AG04449 (cell line): ENCODE data around the gene TFEB.

Experiments used
- CTCF ChIA-PET: fragments of 350-600 bp; formaldehyde crosslinking; extraction: SDS; loops from one replicate; lab custom pipeline; 2021; ENCODE audit warnings: antibody characterized with exemption; lab: Yijun Ruan, JAX
- POLR2A ChIA-PET: fragments of 400-600, 350-600 bp; formaldehyde crosslinking; extraction: SDS; loops from one replicate; lab custom pipeline; 2020; ENCODE audit warnings: antibody characterized with exemption, inconsistent platforms; lab: Yijun Ruan, JAX
- DNase-seq: peaks from one replicate; pipeline ENCODE4 v3.0.0-alpha.2; 2010; ENCODE audit warnings: low read depth, low spot score
- H3K4me3 ChIP-seq: 2 replicates; pipeline ENCODE4 v1.5.1; 2011; ENCODE audit warnings: low read depth, mild to moderate bottlenecking, control low read depth, low read length
- TF ChIP-seq, protein P1 (sequence below): IDR thresholded peaks from one replicate; pipeline ENCODE4 v1.5.1; 2011; ENCODE audit warnings: mild to moderate bottlenecking, moderate library complexity, low read length, control low read depth, inconsistent platforms; ENCODE audit not compliant: insufficient read depth; ENCODE audit errors: missing control alignments

The TFEB gene

DNA sequence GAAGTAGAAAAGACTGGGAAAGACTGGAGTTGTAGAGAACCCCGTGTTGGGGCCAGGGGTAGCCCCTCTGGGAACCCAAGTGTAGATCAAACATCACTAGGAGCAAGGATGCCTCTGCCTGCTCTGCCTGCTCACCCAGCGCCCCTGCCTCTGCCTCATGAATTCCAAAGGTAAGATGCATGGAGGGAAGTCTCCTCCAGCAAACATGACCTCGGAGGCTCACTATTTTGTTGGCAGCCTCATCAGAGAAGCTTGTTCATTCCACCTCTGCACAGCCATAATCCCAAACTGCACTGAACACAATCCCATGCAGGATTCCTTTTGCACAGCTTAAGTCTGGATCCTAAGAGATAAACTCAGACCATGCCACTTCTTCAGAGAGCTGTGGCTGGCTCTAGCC lies 39.4 kb upstream of the TFEB start:
- POLR2A ChIA-PET = no interaction called here
- DNase-seq = peak; percentile 29
- H3K4me3 ChIP-seq = no peak overlapping the region
- TF ChIP-seq, protein P1, sequence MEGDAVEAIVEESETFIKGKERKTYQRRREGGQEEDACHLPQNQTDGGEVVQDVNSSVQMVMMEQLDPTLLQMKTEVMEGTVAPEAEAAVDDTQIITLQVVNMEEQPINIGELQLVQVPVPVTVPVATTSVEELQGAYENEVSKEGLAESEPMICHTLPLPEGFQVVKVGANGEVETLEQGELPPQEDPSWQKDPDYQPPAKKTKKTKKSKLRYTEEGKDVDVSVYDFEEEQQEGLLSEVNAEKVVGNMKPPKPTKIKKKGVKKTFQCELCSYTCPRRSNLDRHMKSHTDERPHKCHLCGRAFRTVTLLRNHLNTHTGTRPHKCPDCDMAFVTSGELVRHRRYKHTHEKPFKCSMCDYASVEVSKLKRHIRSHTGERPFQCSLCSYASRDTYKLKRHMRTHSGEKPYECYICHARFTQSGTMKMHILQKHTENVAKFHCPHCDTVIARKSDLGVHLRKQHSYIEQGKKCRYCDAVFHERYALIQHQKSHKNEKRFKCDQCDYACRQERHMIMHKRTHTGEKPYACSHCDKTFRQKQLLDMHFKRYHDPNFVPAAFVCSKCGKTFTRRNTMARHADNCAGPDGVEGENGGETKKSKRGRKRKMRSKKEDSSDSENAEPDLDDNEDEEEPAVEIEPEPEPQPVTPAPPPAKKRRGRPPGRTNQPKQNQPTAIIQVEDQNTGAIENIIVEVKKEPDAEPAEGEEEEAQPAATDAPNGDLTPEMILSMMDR = no peak
- CTCF ChIA-PET = interaction anchor here (0.8 to 7.5 kb wide), 27 partner anchors 8 to 440 kb away, joined by 3 to 98 read pairs (median 6); partner anchors contain the start of genes BYSL, MED20, TFEB and TOMM6

DNA sequence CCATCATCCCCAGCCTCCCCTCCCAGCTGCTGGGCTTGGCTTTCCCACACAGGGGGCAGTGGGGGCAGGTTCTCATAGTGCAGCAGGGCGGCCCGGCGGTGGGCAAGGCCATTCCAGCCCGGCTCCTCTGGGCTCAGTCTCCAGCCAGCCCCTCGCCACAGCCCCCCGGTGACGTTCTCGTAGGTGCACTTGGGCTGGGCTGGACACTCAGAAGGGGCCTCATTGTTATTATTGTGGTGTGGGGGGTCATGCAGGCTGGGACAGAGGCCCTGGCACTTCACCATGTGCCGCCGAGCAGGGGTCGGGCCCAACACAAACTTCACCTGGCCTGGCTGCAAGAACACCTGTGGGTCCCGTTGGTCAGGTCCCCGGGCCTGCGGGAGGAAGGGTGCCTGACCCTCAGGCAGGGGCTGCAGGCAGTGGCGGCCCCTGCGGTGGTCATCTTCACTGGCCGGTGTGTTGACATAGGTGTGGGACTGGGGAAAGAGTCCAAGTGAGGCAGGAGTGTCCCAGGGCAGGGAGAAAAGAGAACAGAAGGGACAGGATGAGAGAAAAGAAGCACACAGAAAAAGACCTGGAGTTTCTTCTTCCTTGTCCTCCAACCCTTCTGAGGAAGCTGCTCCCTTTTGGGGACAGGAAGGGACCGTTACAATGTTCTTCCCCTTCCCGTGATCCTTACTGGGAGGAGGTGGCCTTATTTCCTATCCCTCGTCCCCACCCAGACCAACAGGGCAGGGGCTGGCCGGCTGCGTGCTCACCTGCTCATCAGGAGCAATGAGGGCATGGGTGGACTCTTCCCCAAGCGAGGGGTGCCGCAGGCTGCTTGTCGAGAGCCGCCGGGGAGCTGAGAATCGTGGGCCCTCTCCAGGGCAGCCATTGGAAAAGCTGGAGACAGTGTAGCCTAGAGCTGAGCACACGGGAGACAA lies 35.9 kb upstream of the TFEB start:
- TF ChIP-seq, protein P1 = no peak
- H3K4me3 ChIP-seq = no peak overlapping the region
- ChIA-PET CTCF (interaction anchor here (0.7 to 7.5 kb wide), 7 partner anchors 10 to 403 kb away, joined by 3 to 90 read pairs (median 11); partner anchors contain the start of genes PRICKLE4 and TOMM6), POLR2A (no interaction called here)
- DNase-seq = no peak

DNA sequence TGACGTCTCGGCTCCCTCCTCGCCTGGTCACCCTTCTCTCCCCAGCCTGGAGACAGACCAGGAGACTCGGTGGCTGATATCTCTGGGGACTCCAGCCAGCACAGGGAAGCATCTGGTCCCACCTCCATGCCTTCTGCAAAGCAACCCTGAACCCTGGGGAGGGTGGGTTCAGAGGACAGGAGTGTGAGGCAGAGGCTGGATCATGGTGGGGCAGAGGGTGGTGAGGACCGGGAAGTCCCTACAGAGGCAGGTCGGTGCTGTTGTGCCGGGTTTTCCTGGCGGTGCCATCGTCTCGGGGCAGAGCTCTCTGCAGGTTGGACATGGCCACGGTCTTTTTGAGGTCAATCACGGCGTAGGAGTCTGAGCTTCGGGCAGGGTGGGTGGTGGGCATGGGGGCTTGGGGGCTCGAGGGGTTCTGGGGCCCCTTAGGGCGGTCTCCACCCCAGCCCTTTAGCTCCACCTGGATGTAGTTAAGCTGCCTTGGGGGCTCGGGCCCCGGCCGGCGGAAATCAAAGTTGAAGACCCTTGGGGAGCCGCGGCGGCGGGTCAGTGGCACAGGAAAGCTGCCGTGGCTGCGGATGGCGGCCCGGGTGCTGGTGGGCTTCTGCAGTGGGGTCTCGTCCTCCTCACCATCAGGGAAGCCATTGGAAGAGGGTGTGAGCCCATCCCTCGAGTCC lies 35.1 kb upstream of the TFEB start:
- ChIA-PET POLR2A (no interaction called here), CTCF (interaction anchor here (2.0 to 4.2 kb wide), 2 partner anchors 15 to 402 kb away, joined by 11 to 31 read pairs; partner anchors contain the start of gene TOMM6)
- no peak overlapping the region for H3K4me3 ChIP-seq
- TF ChIP-seq, protein P1 = no peak
- no peak for DNase-seq

GRCh38 chr6:41769376-41769775 lies 34.0 kb upstream of the TFEB start:
- DNase-seq = no peak
- TF ChIP-seq, protein P1 = no peak
- ChIA-PET POLR2A (no interaction called here), CTCF (interaction anchor here (0.8 to 4.2 kb wide), 7 partner anchors 8 to 401 kb away, joined by 3 to 31 read pairs (median 6); partner anchors contain the start of genes FRS3 and TOMM6)
- no peak overlapping the region for H3K4me3 ChIP-seq

DNA sequence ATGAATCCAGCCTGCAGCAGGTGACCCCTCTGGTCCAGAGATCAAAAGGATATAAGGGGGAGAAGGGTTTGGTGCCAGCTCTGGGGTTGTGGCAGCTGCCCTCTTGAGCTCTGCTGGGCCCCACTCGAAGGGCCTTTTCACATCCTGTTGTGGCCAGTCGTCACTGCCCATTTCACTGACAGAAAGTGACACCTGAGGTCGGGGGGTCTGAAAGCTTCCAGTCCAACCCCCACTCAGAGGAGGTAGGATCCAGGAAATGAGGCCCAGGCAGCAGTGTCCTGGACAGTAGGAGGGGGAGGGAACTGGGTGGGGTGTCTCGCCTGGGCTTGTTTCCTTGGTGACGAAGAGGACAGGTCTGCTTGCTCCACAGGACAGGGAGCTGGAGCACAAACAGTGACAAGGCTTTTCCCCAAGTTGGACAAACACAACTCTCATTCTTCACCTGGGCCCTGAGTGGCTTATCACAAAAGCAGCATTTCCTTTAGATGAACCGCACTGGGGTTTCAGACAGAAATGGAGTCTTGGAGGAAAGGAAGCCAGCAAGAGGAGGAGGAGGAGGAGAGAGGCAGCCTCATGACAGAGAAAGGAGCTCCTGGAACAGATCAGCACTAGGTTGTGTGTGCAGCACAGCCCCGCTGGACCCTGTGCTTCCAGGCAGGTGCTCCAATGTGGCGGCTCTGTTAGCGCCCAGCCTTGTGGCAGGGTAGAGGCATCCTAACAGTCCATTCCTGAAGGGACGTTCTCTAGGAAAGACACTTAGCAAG lies 33.3 kb upstream of the TFEB start:
- H3K4me3 ChIP-seq = no peak overlapping the region
- TF ChIP-seq, protein P1 = no peak
- ChIA-PET POLR2A (no interaction called here), CTCF (interaction anchor here (0.8 to 3.8 kb wide), 6 partner anchors 8 to 401 kb away, joined by 3 to 28 read pairs (median 5); partner anchors contain the start of gene FRS3)
- DNase-seq = no peak
